CD14-positive monocyte (primary cell): Measurements from ENCODE around the gene EXTL1. TPM values are rescaled to one million over a fixed set of nuclear protein-coding genes. Genes with fewer than 3 reads are reported as not detected.

Source experiments
- DNase-seq, 3 donors: peaks; one replicate each; pipeline ENCODE4 v3.0.0-alpha.2; 2011 to 2022
- H2AFZ ChIP-seq: 2 replicates; pipeline ENCODE4 v1.6.0; 2012; ENCODE audit warnings: mild to moderate bottlenecking, low read depth, low read length, inconsistent platforms; ENCODE audit not compliant: insufficient read depth, poor library complexity, severe bottlenecking
- H3K27ac ChIP-seq, 2 donors: 1 replicate in 1 of 2; 2 replicates in 1 of 2; pipeline ENCODE4 v1.5.1; 2012 to 2013; ENCODE audit warnings: low read length in 2 of 2, control low read depth in 1 of 2, inconsistent platforms in 1 of 2, low read depth in 1 of 2, mild to moderate bottlenecking in 1 of 2
- H3K27me3 ChIP-seq, 2 donors: one replicate each; pipeline versions ENCODE4 v1.6.0 to v1.6.1; 2011 to 2013; ENCODE audit warnings: low read length in 2 of 2; ENCODE audit not compliant: control insufficient read depth in 2 of 2, insufficient read depth in 2 of 2
- H3K36me3 ChIP-seq, 2 donors: replicated peaks in 1 of 2; 1 replicate in 1 of 2; 2 replicates in 1 of 2; pipeline versions ENCODE4 v1.5.1 to v1.6.1; 2012 to 2013; ENCODE audit warnings: low read length in 2 of 2, control low read depth in 1 of 2, inconsistent platforms in 1 of 2, mild to moderate bottlenecking in 1 of 2; ENCODE audit not compliant: insufficient read depth in 2 of 2, control insufficient read depth in 1 of 2
- H3K4me1 ChIP-seq, 2 donors: 1 replicate in 1 of 2; 2 replicates in 1 of 2; pipeline versions ENCODE4 v1.5.1 to v1.6.1; 2012 to 2013; ENCODE audit warnings: low read length in 2 of 2, control low read depth in 1 of 2, inconsistent platforms in 1 of 2, mild to moderate bottlenecking in 1 of 2, moderate library complexity in 1 of 2; ENCODE audit not compliant: insufficient read depth in 2 of 2, control insufficient read depth in 1 of 2
- H3K4me2 ChIP-seq: replicated peaks from 2 replicates; pipeline ENCODE3; 2012; ENCODE audit warnings: low read length, moderate library complexity, mild to moderate bottlenecking; ENCODE audit not compliant: poor library complexity, severe bottlenecking; ENCODE audit errors: extremely low read depth
- H3K4me3 ChIP-seq, 3 experiments: fragments of 200-600 bp in 1 of 3; sonication (generic) in 1 of 3; replicated peaks in 1 of 3; 1 replicate in 2 of 3; 2 replicates in 1 of 3; pipeline ENCODE4 v1.5.1; 2011 to 2013; ENCODE audit warnings: low read length in 3 of 3, mild to moderate bottlenecking in 3 of 3, control low read depth in 2 of 3, low read depth in 2 of 3, inconsistent platforms in 1 of 3, moderate library complexity in 1 of 3
- H3K79me2 ChIP-seq: 2 replicates; pipeline ENCODE4 v1.6.0; 2012; ENCODE audit warnings: mild to moderate bottlenecking, control low read depth, inconsistent platforms, low read length, moderate library complexity; ENCODE audit not compliant: insufficient read depth
- H3K9ac ChIP-seq: 2 replicates; pipeline ENCODE4 v1.6.0; 2017; ENCODE audit warnings: low read length, mild to moderate bottlenecking; ENCODE audit not compliant: insufficient read depth, poor library complexity, severe bottlenecking
- H3K9me3 ChIP-seq, 2 donors: replicated peaks in 1 of 2; 1 replicate in 1 of 2; 2 replicates in 1 of 2; pipeline versions ENCODE4 v1.5.1 to v1.6.1; 2012 to 2013; ENCODE audit warnings: low read length in 2 of 2, control low read depth in 1 of 2; ENCODE audit not compliant: control insufficient read depth in 1 of 2, insufficient read depth in 1 of 2
- H4K20me1 ChIP-seq: 2 replicates; pipeline ENCODE4 v1.6.0; 2012; ENCODE audit warnings: mild to moderate bottlenecking, low read length, control low read depth, moderate library complexity; ENCODE audit not compliant: insufficient read depth
- H3K27ac Mint-ChIP-seq, 7 donors: one replicate each; pipeline ENCODE4 v1.8.0; 2020; ENCODE audit warnings: mild to moderate bottlenecking in 7 of 7, mixed read lengths in 7 of 7, moderate library complexity in 6 of 7, inconsistent platforms in 2 of 7
- H3K27me3 Mint-ChIP-seq, 3 donors: one replicate each; pipeline ENCODE4 v1.8.0; 2021 to 2022; ENCODE audit warnings: low read depth in 3 of 3, mild to moderate bottlenecking in 3 of 3, mixed read lengths in 3 of 3, moderate library complexity in 3 of 3, inconsistent platforms in 1 of 3
- H3K36me3 Mint-ChIP-seq, 2 donors: one replicate each; pipeline ENCODE4 v1.8.0; 2020; ENCODE audit warnings: mixed read lengths in 2 of 2, inconsistent platforms in 1 of 2, mild to moderate bottlenecking in 1 of 2
- H3K4me1 Mint-ChIP-seq: one replicate; pipeline ENCODE4 v1.8.0; 2020; ENCODE audit warnings: mild to moderate bottlenecking, mixed read lengths
- H3K4me3 Mint-ChIP-seq, 2 donors: one replicate each; pipeline ENCODE4 v1.8.0; 2020; ENCODE audit warnings: mild to moderate bottlenecking in 2 of 2, mixed read lengths in 2 of 2, moderate library complexity in 1 of 2
- H3K9me3 Mint-ChIP-seq, 7 donors: one replicate each; pipeline ENCODE4 v1.8.0; 2020 to 2022; ENCODE audit warnings: mixed read lengths in 7 of 7, mild to moderate bottlenecking in 6 of 7, moderate library complexity in 6 of 7, inconsistent platforms in 2 of 7
- CTCF ChIP-seq: fragments of 200-600 bp; IDR thresholded peaks from one replicate; pipeline ENCODE4 v1.8.0; 2022; ENCODE audit warnings: antibody characterized with exemption, mild to moderate bottlenecking
- WGBS: methylation state at CpG from one replicate; pipeline ENCODE4 v1.1.5; 2013; ENCODE audit warnings: missing lambda C conversion rate; ENCODE audit not compliant: insufficient coverage; 5-methylcytosine and 5-hydroxymethylcytosine counted together
- intact Hi-C, 2 donors: fragments of 100-400 bp; cut with micrococcal nuclease; formaldehyde crosslinking; loops; one replicate each; pipeline versions ENCODE4 v1.15.0 to v1.15.1; 2023
- polyA plus RNA-seq, 3 donors: library from polyadenylated mRNA; depleted of rRNA in 1 of 3; unstranded in 2 of 3; stranded (reverse) in 1 of 3; fragments of 300-500 nt in 2 of 3; fragments of >200 nt in 1 of 3; fragmentation: Illumina TruSeq in 2 of 3; gene quantifications; 1 replicate in 2 of 3; 2 replicates in 1 of 3; pipeline ENCODE4 v1.2.3, GENCODE V29; 2012 to 2021

The EXTL1 gene
- polyA plus RNA-seq, 3 donors, result not detected

GRCh38 chr1:26041978-26042377 lies 20.4 kb downstream of the EXTL1 start:
- H3K27me3 Mint-ChIP-seq, result peaks cover 36 to 57% (median 40%) of the 10 kb centered on the region in 3 donors
- Histone ChIP-seq H3K4me2 (no peak overlapping the region), H3K9ac (no peak overlapping the region), H3K27me3 (peaks cover 18 to 47% of the 10 kb centered on the region in 2 donors), H4K20me1 (no peaks in the 10 kb centered on the region), H3K9me3 (peaks cover 0 to 19% of the 10 kb centered on the region in 2 donors), H3K36me3 (no peaks in the 10 kb centered on the region), H3K4me1 (no peaks in the 10 kb centered on the region), H3K27ac (no peak overlapping the region), H3K4me3 (no peak overlapping the region), H2AFZ (no peak overlapping the region), H3K79me2 (no peaks in the 10 kb centered on the region)
- H3K36me3 Mint-ChIP-seq, result no peaks in the 10 kb centered on the region
- peaks cover 0 to 8% (median 0%) of the 10 kb centered on the region in 7 donors for H3K9me3 Mint-ChIP-seq
- no peak overlapping the region for H3K27ac Mint-ChIP-seq
- H3K4me1 Mint-ChIP-seq, result peaks cover 1% of the 10 kb centered on the region
- intact Hi-C loops, result no loop called here
- DNase-seq, result no peak
- TF ChIP-seq CTCF, result no peak
- H3K4me3 Mint-ChIP-seq, result no peak overlapping the region
- WGBS, result no CpG with 5 or more reads among the region's 4 CpGs

- H3K9me3 ChIP-seq, result peaks cover 0 to 24% of the 10 kb centered on the region in 2 donors
- no peaks in the 10 kb centered on the region for H3K79me2 ChIP-seq
- no peak overlapping the region for H3K4me2 ChIP-seq
- no peak for DNase-seq
- no peaks in the 10 kb centered on the region for H3K36me3 ChIP-seq
- H3K27ac ChIP-seq, result no peak overlapping the region
- TF ChIP-seq CTCF, result no peak
- H3K27me3 ChIP-seq, result peaks cover 26 to 62% of the 10 kb centered on the region in 2 donors
- H3K4me3 ChIP-seq, result no peak overlapping the region
- H3K9ac ChIP-seq, result no peak overlapping the region
- peaks cover 49 to 67% (median 58%) of the 10 kb centered on the region in 3 donors for H3K27me3 Mint-ChIP-seq
- peaks cover 1% of the 10 kb centered on the region for H3K4me1 Mint-ChIP-seq
- H3K4me1 ChIP-seq, result no peaks in the 10 kb centered on the region
- H3K27ac Mint-ChIP-seq, result no peak overlapping the region
- no peak overlapping the region for H2AFZ ChIP-seq
- H3K9me3 Mint-ChIP-seq, result peaks cover 0 to 12% (median 0%) of the 10 kb centered on the region in 7 donors
- peak overlapping the region in 1 of 2 donors; percentile 84 for H3K4me3 Mint-ChIP-seq
- H4K20me1 ChIP-seq, result no peaks in the 10 kb centered on the region
- intact Hi-C loops, result no loop called here
- WGBS, result no CpG with 5 or more reads among the region's 2 CpGs
- H3K36me3 Mint-ChIP-seq, result no peaks in the 10 kb centered on the region
These were observed 22.2 kb downstream of the EXTL1 start for GRCh38 chr1:26043765-26044164.
